ENCODE measurements around the gene GRM5.
"Not testable (repeated sequence)": the region's sequence is repeated elsewhere in the genome, so short reads cannot be mapped to it uniquely, and the experiment has no call there.

DNA sequence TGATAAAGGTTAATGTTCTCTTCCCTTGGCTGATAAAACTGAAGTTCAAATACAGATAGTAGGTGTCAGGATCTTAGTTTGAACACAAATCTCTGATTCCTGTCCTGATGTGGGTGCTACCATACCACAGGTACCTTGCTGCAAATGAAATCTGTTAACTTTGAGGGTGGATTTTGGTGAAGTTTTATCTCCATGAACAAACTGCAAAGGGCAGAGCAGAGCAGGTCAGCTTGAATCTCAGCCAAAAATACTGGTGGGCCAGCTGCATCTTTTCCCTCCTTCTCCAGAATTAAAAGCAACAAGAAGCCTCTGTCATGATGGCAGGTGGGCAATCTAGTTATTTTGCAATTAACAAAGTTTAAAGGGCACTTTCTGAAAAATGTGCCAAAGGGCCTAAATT is 214.2 kb downstream of the GRM5 start:
- TF ChIP-seq, protein P1, sequence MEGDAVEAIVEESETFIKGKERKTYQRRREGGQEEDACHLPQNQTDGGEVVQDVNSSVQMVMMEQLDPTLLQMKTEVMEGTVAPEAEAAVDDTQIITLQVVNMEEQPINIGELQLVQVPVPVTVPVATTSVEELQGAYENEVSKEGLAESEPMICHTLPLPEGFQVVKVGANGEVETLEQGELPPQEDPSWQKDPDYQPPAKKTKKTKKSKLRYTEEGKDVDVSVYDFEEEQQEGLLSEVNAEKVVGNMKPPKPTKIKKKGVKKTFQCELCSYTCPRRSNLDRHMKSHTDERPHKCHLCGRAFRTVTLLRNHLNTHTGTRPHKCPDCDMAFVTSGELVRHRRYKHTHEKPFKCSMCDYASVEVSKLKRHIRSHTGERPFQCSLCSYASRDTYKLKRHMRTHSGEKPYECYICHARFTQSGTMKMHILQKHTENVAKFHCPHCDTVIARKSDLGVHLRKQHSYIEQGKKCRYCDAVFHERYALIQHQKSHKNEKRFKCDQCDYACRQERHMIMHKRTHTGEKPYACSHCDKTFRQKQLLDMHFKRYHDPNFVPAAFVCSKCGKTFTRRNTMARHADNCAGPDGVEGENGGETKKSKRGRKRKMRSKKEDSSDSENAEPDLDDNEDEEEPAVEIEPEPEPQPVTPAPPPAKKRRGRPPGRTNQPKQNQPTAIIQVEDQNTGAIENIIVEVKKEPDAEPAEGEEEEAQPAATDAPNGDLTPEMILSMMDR (IDR thresholded peaks at IDR 0.05): not testable (repeated sequence)
- not testable (repeated sequence) for TF ChIP-seq POLR2A (IDR thresholded peaks at IDR 0.05)

All from thyroid gland (tissue), 4 donors.